ENCODE data around the gene TUBGCP3.

The TUBGCP3 gene

DNA sequence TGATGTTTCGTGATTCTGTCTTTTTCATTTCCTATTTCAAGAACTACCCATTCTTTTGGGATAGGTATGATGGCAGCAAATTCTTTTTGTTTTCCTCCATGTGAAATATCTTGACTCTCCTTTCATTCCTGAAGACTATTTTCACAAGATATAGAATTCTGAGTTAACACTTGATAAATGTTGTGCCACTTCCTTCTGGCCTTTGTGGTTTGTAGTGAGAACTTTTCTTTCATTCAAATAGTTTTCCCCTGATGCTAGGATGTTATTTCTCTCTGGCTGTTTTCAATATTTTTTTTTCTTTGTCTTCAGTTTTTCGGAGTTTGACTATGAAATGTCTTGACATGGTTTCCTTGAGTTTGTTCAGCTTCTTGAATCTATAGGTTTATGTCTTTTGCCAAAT, 8.3 kb upstream of the TUBGCP3 start:
- Mint-ChIP-seq H3K27ac (no peak overlapping the region), H3K36me3 (ENCODE audit: low read depth) (peaks cover 5% of the 10 kb centered on the region), H3K4me1 (peaks cover 8% of the 10 kb centered on the region), H3K4me3 (no peak overlapping the region), H3K9me3 (peaks cover 12% of the 10 kb centered on the region), H3K27me3 (ENCODE audit: low read depth, poor library complexity) (peaks cover 2% of the 10 kb centered on the region)
- no peak for DNase-seq
- TF ChIP-seq, protein P1, sequence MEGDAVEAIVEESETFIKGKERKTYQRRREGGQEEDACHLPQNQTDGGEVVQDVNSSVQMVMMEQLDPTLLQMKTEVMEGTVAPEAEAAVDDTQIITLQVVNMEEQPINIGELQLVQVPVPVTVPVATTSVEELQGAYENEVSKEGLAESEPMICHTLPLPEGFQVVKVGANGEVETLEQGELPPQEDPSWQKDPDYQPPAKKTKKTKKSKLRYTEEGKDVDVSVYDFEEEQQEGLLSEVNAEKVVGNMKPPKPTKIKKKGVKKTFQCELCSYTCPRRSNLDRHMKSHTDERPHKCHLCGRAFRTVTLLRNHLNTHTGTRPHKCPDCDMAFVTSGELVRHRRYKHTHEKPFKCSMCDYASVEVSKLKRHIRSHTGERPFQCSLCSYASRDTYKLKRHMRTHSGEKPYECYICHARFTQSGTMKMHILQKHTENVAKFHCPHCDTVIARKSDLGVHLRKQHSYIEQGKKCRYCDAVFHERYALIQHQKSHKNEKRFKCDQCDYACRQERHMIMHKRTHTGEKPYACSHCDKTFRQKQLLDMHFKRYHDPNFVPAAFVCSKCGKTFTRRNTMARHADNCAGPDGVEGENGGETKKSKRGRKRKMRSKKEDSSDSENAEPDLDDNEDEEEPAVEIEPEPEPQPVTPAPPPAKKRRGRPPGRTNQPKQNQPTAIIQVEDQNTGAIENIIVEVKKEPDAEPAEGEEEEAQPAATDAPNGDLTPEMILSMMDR (IDR thresholded peaks at IDR 0.05), result no peak

DNA sequence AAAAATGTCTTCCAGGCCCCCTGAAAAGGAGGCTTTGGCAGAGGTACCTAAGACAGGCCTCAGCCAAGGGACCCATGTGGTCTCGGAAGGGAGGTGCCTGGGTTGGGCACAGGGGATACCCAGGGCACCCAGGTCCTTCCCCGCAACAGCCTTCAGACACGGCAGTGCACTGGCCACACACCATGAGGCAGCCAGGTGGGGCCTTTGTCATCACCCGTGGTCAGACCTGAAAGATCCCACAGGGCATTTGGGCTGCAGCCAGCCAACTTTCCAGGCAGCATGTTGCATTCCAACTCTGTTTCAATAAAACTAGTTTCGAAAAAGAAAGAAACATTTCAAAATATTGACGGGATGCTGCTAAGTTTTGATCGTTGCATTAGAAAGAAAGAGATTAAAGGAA, 4.7 kb upstream of the TUBGCP3 start:
- H3K27ac Mint-ChIP-seq, result no peak overlapping the region
- peaks cover 27% of the 10 kb centered on the region for H3K9me3 Mint-ChIP-seq
- TF ChIP-seq, protein P1 (IDR thresholded peaks at IDR 0.05), result no peak
- DNase-seq, result no peak
- peaks cover 12% of the 10 kb centered on the region for H3K27me3 Mint-ChIP-seq (ENCODE audit: low read depth, poor library complexity)
- H3K36me3 Mint-ChIP-seq (ENCODE audit: low read depth), result peaks cover 5% of the 10 kb centered on the region
- no peak overlapping the region for H3K4me3 Mint-ChIP-seq
- peaks cover 10% of the 10 kb centered on the region for H3K4me1 Mint-ChIP-seq

DNA sequence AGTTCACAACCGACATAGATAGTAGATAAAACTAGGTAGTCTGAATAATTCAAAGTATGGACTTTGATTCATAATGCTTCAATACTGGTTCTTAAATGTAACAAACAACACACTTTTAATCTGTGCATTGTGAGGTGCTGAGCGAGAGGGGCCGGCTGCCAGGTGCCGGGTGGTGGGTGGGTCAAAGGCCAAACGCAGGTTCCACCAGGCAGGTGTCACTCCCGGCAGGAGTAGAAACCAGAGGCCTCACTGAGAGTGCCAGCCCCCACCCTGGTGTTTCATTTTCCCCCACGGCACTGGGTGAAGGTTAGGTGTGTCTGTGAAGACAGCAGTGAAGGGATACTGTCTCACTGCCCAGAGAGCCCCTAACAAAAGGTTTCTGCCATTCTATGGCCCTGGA, 4.2 kb upstream of the TUBGCP3 start:
- Mint-ChIP-seq H3K9me3 (peaks cover 27% of the 10 kb centered on the region), H3K36me3 (ENCODE audit: low read depth) (peaks cover 7% of the 10 kb centered on the region), H3K4me1 (peaks cover 13% of the 10 kb centered on the region), H3K27me3 (ENCODE audit: low read depth, poor library complexity) (peaks cover 12% of the 10 kb centered on the region), H3K27ac (no peak overlapping the region), H3K4me3 (no peak overlapping the region)
- no peak for DNase-seq
- TF ChIP-seq, protein P1 (IDR thresholded peaks at IDR 0.05), result no peak

DNA sequence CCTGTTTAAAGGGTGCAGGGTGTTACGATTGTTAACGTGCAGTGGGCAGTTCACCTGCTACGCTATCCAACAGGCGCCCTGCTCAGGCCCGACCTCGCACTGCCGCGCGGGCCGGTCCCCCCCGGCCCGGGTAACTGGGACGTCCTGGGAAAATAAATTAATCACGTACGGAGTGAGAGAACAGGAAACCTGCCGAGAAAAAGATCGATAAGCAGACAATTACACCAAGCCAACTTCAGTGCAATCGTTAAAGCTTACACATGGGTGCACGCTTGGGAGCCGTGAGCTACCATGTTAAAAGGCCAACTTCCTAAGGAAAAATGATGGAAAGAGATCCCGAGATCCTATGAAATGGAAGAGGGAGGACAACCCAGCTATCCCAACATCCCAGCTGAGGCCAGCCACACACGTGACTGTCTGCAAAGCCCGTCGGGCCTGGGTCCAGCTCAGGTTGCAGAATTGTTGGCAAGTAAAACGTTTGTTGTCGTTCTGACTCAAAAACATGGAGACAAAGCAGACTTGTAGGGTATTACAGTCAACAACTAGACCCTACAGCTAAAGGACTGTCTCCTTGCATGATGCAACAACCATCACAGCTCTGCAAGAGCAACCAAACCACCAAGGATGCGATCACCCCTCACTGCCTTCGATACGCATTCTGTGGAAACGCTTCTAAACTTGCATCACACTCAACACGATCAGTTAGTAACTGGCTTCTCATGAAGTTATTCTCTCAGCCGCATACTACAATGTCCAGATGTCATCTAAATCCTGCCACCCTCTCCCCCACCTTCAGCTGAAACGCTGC, 741 bp upstream of the TUBGCP3 start:
- H3K27ac Mint-ChIP-seq, result no peak overlapping the region
- peak overlapping the region; percentile 98 for H3K4me3 Mint-ChIP-seq
- peaks cover 19% of the 10 kb centered on the region for H3K36me3 Mint-ChIP-seq (ENCODE audit: low read depth)
- DNase-seq, result no peak
- H3K4me1 Mint-ChIP-seq, result peaks cover 28% of the 10 kb centered on the region
- H3K27me3 Mint-ChIP-seq (ENCODE audit: low read depth, poor library complexity), result peaks cover 16% of the 10 kb centered on the region
- TF ChIP-seq, protein P1 (IDR thresholded peaks at IDR 0.05), result no peak
- H3K9me3 Mint-ChIP-seq, result peaks cover 16% of the 10 kb centered on the region

DNA sequence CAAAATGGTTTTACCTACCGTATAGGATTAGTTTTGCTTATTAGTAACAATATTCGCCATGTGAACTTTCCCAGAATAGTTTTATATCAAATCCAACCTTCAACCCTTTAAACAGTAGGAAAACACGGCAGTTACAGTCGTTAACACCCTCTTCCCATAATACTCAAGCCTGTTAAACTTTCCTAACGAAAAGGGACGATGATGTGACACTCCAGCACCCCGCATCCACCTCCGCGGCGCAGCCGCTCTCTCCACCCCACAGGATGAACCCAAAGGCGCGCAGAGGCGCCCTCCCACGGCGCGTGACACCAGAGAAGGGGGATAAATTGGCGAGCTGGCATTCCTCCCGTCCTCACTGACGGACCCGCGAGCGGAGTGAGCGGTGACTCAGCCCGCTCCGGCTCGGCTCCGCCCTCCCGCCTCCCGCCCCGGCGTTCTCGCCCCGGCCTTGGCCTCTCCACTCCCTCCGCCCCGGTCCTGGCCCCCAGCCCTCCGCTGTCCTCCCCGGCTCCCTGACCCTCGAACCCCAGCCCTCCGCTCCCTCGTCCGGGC, 665 bp downstream of the TUBGCP3 start:
- peak; percentile 84 for DNase-seq
- Mint-ChIP-seq H3K27me3 (ENCODE audit: low read depth, poor library complexity) (peaks cover 16% of the 10 kb centered on the region), H3K9me3 (peaks cover 16% of the 10 kb centered on the region), H3K36me3 (ENCODE audit: low read depth) (peaks cover 31% of the 10 kb centered on the region), H3K4me1 (peaks cover 31% of the 10 kb centered on the region), H3K4me3 (peak overlapping the region; percentile 98), H3K27ac (peak overlapping the region; percentile 95)
- TF ChIP-seq, protein P1 (IDR thresholded peaks at IDR 0.05), result no peak
